T-helper 2 cell (primary cell): ENCODE measurements around the gene RXRA.

Source experiments
- DNase-seq, 5 experiments: peaks; one replicate each; pipeline versions ENCODE4 v3.0.0 to v3.0.0-alpha.2; 2012 to 2022

Gene RXRA

GRCh38 chr9:134370638-134371037, 44.4 kb downstream of the RXRA start:
- DNase-seq: no peak

GRCh38 chr9:134371731-134372130, 45.5 kb downstream of the RXRA start:
- no peak for DNase-seq

- no peak for DNase-seq
These were observed 46.5 kb downstream of the RXRA start for GRCh38 chr9:134372581-134373267.

GRCh38 chr9:134373269-134373668, 47.0 kb downstream of the RXRA start:
- DNase-seq: peak in 1 of 5 experiments; percentile 21

- no peak for DNase-seq
These were observed 47.7 kb downstream of the RXRA start for GRCh38 chr9:134373953-134374300.

- DNase-seq: no peak
These were observed 48.2 kb downstream of the RXRA start for GRCh38 chr9:134374301-134375010.

GRCh38 chr9:134375011-134375390, 48.7 kb downstream of the RXRA start:
- DNase-seq: no peak

- DNase-seq: no peak
These were observed 49.5 kb downstream of the RXRA start for GRCh38 chr9:134375430-134376385.

- no peak for DNase-seq
These were observed 50.3 kb downstream of the RXRA start for GRCh38 chr9:134376386-134377142.

- DNase-seq: no peak
These were observed 50.9 kb downstream of the RXRA start for GRCh38 chr9:134377143-134377484.

- DNase-seq: no peak
These were observed 51.7 kb downstream of the RXRA start for GRCh38 chr9:134377976-134378375.

GRCh38 chr9:134378901-134379338, 52.7 kb downstream of the RXRA start:
- DNase-seq: no peak

GRCh38 chr9:134379831-134380365, 53.6 kb downstream of the RXRA start:
- no peak for DNase-seq

- DNase-seq: no peak
These were observed 54.5 kb downstream of the RXRA start for GRCh38 chr9:134380542-134381271.

GRCh38 chr9:134381272-134381661, 55.0 kb downstream of the RXRA start:
- DNase-seq: no peak

- peak in 4 of 5 experiments; percentile 26 to 88 (median 63) for DNase-seq
These were observed 55.6 kb downstream of the RXRA start for GRCh38 chr9:134381671-134382516.

GRCh38 chr9:134382733-134383132, 56.5 kb downstream of the RXRA start:
- DNase-seq: no peak

- DNase-seq: no peak
These were observed 56.9 kb downstream of the RXRA start for GRCh38 chr9:134383148-134383547.

GRCh38 chr9:134384811-134385479, 58.7 kb downstream of the RXRA start:
- DNase-seq: no peak

GRCh38 chr9:134385915-134386314, 59.7 kb downstream of the RXRA start:
- DNase-seq: no peak
